Fibroblast of pulmonary artery (primary cell): ENCODE data around the gene CACNA2D1.
A peak's percentile ranks its signal among the peaks of the same experiment; 100 is the strongest.

Experiments
- DNase-seq: peaks from one replicate; pipeline ENCODE4 v3.0.0-alpha.2; 2010; ENCODE audit warnings: low read depth
- H3K4me3 ChIP-seq: replicated peaks from 2 replicates; pipeline ENCODE4 v1.5.1; 2011; ENCODE audit warnings: low read depth, mild to moderate bottlenecking, control low read depth, low read length, moderate library complexity
- CTCF ChIP-seq: IDR thresholded peaks from 2 replicates; pipeline ENCODE4 v1.5.1; 2011; ENCODE audit warnings: mild to moderate bottlenecking, control low read depth, low read length, inconsistent platforms; ENCODE audit errors: missing control alignments

The CACNA2D1 gene

GRCh38 chr7:82364671-82365070 lies 78.9 kb downstream of the CACNA2D1 start:
- no peak for DNase-seq
- no peak overlapping the region for H3K4me3 ChIP-seq
- TF ChIP-seq CTCF = no peak

DNA sequence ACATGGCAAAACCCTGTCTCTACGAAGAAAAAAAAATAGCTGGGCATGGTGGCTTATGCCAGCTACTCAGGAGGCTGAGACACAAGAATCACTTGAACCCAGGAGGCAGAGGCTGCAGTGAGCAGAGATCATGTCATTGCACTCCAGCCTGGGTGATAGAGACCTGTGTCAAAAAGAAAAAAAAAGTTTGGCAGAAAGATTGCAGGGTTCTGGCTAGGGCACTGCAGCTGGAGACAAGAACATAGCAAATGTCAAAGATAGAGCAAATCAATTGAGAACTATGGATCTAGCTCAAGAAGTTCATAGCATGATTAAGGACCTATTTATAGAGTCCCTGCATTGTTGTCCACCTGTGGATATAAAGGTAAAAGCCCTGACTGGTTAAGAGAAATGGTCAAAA lies 79.5 kb downstream of the CACNA2D1 start:
- TF ChIP-seq CTCF = no peak
- DNase-seq = no peak
- H3K4me3 ChIP-seq = no peak overlapping the region

GRCh38 chr7:82362129-82362706 lies 81.4 kb downstream of the CACNA2D1 start:
- no peak for TF ChIP-seq CTCF
- H3K4me3 ChIP-seq = no peak overlapping the region
- peak; percentile 61 for DNase-seq

DNA sequence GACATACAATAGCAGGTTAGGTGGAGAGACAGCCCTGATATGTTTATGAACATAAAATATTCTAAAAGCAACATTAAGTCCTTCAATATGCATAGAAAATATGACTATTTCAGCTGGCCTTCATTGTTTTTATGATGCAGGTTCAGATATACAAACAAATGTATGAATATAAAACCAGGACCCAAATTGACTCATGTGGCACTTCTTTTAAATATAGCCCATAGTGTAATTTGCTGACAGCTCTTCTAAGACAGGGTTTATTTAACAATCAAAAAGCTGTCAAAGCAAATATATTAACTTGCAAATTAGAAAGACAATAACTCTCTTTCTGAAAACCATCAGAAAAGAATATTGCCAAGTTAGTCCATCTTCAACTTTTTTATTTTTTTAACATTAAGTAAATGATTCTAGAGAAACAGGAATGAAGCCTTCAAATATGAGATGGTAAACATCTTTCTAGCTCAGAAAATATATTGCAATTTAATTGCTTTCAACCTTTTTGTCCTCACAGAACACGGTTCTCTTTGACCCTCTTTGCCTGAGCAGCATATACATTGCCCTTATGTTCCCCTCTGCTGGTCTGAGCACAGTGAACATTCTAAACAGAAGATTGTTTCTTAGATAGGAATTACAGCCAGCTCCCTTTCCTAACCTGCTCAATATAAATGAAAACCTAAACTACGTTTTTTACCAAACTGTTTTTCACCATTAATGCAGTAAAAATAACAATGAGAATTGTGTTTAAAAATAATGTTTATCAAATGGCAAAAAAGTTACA lies 82.8 kb downstream of the CACNA2D1 start:
- TF ChIP-seq CTCF = no peak
- no peak overlapping the region for H3K4me3 ChIP-seq
- DNase-seq = no peak

- H3K4me3 ChIP-seq = no peak overlapping the region
- DNase-seq = no peak
- no peak for TF ChIP-seq CTCF
These were observed 84.2 kb downstream of the CACNA2D1 start for GRCh38 chr7:82359426-82359825.

DNA sequence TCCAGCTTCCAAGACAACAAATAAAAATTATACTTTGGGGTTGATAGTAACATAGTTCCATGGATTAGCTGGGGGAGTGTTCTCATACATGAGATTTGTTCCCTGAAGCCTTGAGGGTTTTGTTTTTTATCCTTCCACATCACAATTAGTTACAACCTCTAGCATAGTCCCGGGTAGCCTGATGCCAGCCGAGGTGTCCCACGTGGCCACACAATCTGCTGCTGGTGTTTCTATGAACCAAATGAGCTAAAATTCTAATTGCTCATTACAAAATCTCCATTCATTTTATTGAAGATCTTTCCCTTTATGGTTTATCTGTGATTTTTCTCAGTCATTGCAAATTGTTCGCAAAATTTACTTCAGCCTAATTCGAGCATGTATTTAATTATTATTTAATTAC lies 84.7 kb downstream of the CACNA2D1 start:
- DNase-seq = no peak
- TF ChIP-seq CTCF = no peak

More for the DNA sequence above, 84.7 kb downstream of the CACNA2D1 start:
- no peak overlapping the region for H3K4me3 ChIP-seq
